ENCODE results near the gene FMO2.

FMO2 gene

DNA sequence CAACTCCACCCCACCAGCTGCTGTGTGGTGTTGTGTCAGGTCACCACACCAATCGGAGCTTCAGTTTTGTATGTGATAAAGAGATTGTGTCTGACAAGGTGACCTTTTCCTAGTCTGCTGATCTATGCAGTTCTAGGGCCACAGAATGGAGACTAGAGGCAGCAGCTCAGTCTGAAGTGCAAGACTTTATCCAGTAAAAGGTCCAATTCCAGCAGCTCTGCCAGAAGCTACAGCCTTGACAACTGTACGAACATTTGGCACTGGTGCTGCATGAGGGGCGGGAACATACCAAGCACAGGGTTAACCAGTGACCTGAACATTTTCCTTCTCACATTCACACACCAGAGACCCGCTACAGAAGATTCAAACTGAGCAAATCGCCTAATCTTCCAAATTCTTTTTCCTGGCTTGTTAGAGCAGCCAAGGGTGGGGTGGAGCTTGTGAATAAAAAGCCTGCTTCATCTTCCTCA lies 72.5 kb downstream of the FMO2 start:
- no peak for DNase-seq (ENCODE audit: low read depth)

DNA sequence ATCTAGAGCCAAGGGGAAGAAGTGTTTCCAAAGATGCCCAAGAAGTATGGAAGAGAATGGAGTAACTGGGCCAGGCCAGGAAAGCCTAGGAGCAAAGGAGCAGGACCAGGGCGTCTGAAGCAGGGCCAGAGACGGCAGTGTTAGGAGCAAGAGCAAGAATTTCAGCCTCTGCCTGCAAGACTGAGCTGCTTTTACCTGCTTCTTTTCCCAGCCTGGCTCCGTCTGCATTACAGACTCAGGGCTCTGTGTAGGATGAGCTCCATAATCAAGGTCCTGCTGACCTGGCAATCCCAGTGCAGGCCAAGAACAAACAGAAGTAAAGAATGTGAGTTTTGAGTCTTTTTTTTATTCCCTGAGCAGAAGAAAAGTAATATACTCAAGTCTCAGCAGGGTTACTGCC lies 73.3 kb downstream of the FMO2 start:
- DNase-seq (ENCODE audit: low read depth), result no peak

DNA sequence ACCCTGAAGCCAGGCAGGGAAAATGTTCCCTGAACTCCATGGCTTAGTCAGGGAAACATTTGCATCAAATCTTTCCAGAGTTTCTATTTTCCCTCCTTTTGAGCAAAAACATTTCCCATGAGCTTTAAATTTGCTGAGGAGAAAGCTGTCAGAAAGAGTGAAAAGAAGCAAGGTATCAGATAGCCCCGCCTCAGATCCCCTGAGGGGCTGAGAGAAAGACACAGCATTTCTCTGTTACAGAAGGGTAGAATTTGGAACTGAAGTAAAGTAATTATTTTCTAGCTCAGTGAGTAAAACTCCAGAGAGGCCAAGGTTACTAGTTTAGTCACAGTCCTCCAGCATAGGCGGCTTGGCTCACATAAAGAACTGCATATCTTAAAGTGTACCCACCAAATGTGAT lies 73.8 kb downstream of the FMO2 start:
- no peak for DNase-seq (ENCODE audit: low read depth)

All from T follicular helper cell (primary cell).